K562 (cell line): ENCODE data around the gene GLUL. TPM values are rescaled to one million over a fixed set of nuclear protein-coding genes. Genes with fewer than 3 reads are reported as not detected.

Source experiments
- BRD9 ChIP-seq: fragments of 450-650 bp; IDR thresholded peaks from 2 replicates; pipeline ENCODE4 v1.6.1; 2018; ENCODE audit warnings: low read depth; ENCODE audit not compliant: partially characterized antibody
- EP400 ChIP-seq: fragments of 450-650 bp; IDR thresholded peaks from 2 replicates; pipeline ENCODE4 v1.6.1; 2017; ENCODE audit warnings: antibody characterized with exemption, mild to moderate bottlenecking, moderate library complexity
- ETV5 ChIP-seq: sonication (generic); formaldehyde crosslinking; IDR thresholded peaks from 2 replicates; pipeline ENCODE4 v1.4.0; 2020; ENCODE audit warnings: low read depth, mild to moderate bottlenecking, missing genetic modification reagents
- FOXJ2 ChIP-seq: fragments of 200-800 bp; sonication (Bioruptor generic); IDR thresholded peaks from 2 replicates; pipeline ENCODE4 v1.6.1; 2016; ENCODE audit warnings: missing genetic modification characterization, missing compliant biosample characterization
- KDM4B ChIP-seq, 2 experiments: fragments of 450-650 bp in 1 of 2; sonication (generic) in 1 of 2; IDR thresholded peaks; 2 replicates each; pipeline ENCODE4 v1.6.1; 2016 to 2017; ENCODE audit warnings: borderline replicate concordance in 2 of 2, antibody characterized with exemption in 1 of 2, low read depth in 1 of 2, mild to moderate bottlenecking in 1 of 2
- MYNN ChIP-seq, 2 experiments: sonication (generic); formaldehyde crosslinking in 1 of 2; IDR thresholded peaks; 2 replicates each; pipeline versions ENCODE4 v1.5.0 to v1.6.1; 2016 to 2020; ENCODE audit warnings: antibody characterized with exemption in 1 of 2, missing genetic modification reagents in 1 of 2
- NR2C2 ChIP-seq, 2 experiments: fragments of 200-800 bp in 1 of 2; sonication (Bioruptor generic) in 1 of 2; sonication (generic) in 1 of 2; formaldehyde crosslinking in 1 of 2; IDR thresholded peaks; 2 replicates each; pipeline versions ENCODE4 v1.6.1 to v1.8.0; 2016 to 2022; ENCODE audit warnings: mild to moderate bottlenecking in 1 of 2, missing compliant biosample characterization in 1 of 2, missing genetic modification characterization in 1 of 2, missing genetic modification reagents in 1 of 2
- PHF21A ChIP-seq: fragments of 450-650 bp; IDR thresholded peaks from 2 replicates; pipeline ENCODE4 v1.6.1; 2017; ENCODE audit warnings: low read depth, borderline replicate concordance
- POU5F1 ChIP-seq: fragments of 150-350 bp; IDR thresholded peaks from 2 replicates; pipeline ENCODE4 v1.6.1; 2014; ENCODE audit warnings: borderline replicate concordance, low read length, low read depth, mild to moderate bottlenecking; ENCODE audit not compliant: partially characterized antibody
- SP1 ChIP-seq: sonication (generic); formaldehyde crosslinking; IDR thresholded peaks from 2 replicates; pipeline ENCODE4 v1.8.1; 2022; ENCODE audit warnings: mild to moderate bottlenecking, missing genetic modification reagents
- ZFX ChIP-seq: sonication (generic); formaldehyde crosslinking; IDR thresholded peaks from 2 replicates; pipeline ENCODE4 v1.8.0; 2022; ENCODE audit warnings: mild to moderate bottlenecking, missing genetic modification reagents, moderate library complexity
- ZNF217 ChIP-seq: sonication (generic); formaldehyde crosslinking; IDR thresholded peaks from 2 replicates; pipeline ENCODE4 v1.8.0; 2022; ENCODE audit warnings: mild to moderate bottlenecking, missing genetic modification reagents
- ZNF398 ChIP-seq: fragments of 250-450 bp; sonication (Bioruptor Pico); IDR thresholded peaks from 2 replicates; pipeline ENCODE4 v1.8.0; 2021; ENCODE audit warnings: moderate library complexity, mild to moderate bottlenecking, inconsistent platforms
- ZNF561 ChIP-seq: fragments of 450-650 bp; formaldehyde crosslinking; conservative IDR thresholded peaks from 2 replicates; pipeline ENCODE4 v1.4.0; 2020; ENCODE audit warnings: mild to moderate bottlenecking, moderate library complexity
- polyA plus RNA-seq, 8 experiments: library from polyadenylated mRNA; depleted of rRNA in 4 of 8; stranded (reverse) in 5 of 8; unstranded in 3 of 8; fragments of >200 nt; fragmentation: Nextera tagmentation in 2 of 8; fragmentation: Illumina TruSeq in 1 of 8; extraction: Ambion mirVana in 2 of 8; extraction: Trizol in 1 of 8; gene quantifications; 2 replicates each; pipeline versions ENCODE4 v1.2.1 to v1.2.3, GENCODE V29; 2011 to 2014; ENCODE audit warnings: inconsistent platforms in 1 of 8, missing spikeins in 1 of 8
- total RNA-seq, 7 experiments: library from RNA; depleted of rRNA in 6 of 7; stranded (reverse); fragments of >200 nt in 6 of 7; fragmentation: Illumina TruSeq in 2 of 7; extraction: Trizol in 2 of 7; gene quantifications; 2 replicates each; pipeline versions ENCODE4 v1.2.1 to v1.2.3, GENCODE V29; 2011 to 2021; ENCODE audit warnings: low replicate concordance in 1 of 7
- TF ChIP-seq, protein P1 (sequence below): fragments of 450-650 bp; IDR thresholded peaks from 2 replicates; pipeline ENCODE4 v1.6.1; 2016; ENCODE audit warnings: low read depth

Gene GLUL
- total and polyA plus RNA-seq, 9 of the 15 experiments (the other 6 are each of a cell fraction or from before 2014, with no cell fraction given), result 1,088 to 4,222 (median 1,338) TPM

GRCh38 chr1:182337736-182338571, 53.6 kb downstream of the GLUL start (continued):
- TF ChIP-seq PHF21A (no peak), FOXJ2 (no peak), ETV5 (CRISPR knock-in tag) (peak; percentile 98), ZNF398 (CRISPR knock-in tag) (no peak), SP1 (CRISPR knock-in tag) (peak; percentile 40; the same call in 1 of the 2 replicates), BRD9 (peak; percentile 90), ZNF217 (CRISPR knock-in tag) (no peak), ZNF561 (0 out of 2 replicates have a peak, but pooled peaks have one; percentile 63), KDM4B (IDR thresholded peaks at IDR 0.05; ENCODE audit: borderline replicate concordance in 2 of 2, low read depth in 1 of 2) (peak in 1 of 2 experiments; percentile 81; a peak in 1 of 4 replicates), EP400 (peak; percentile 69; the same call in 1 of the 2 replicates), ZFX (no peak), NR2C2 (CRISPR knock-in tag; IDR thresholded peaks at IDR 0.05) (no peak), NR2C2 (tag; IDR thresholded peaks at IDR 0.05) (peak; percentile 81), MYNN (IDR thresholded peaks at IDR 0.05) (peak; percentile 65), MYNN (CRISPR knock-in tag; IDR thresholded peaks at IDR 0.05) (no peak), POU5F1 (no peak)
- TF ChIP-seq, protein P1, sequence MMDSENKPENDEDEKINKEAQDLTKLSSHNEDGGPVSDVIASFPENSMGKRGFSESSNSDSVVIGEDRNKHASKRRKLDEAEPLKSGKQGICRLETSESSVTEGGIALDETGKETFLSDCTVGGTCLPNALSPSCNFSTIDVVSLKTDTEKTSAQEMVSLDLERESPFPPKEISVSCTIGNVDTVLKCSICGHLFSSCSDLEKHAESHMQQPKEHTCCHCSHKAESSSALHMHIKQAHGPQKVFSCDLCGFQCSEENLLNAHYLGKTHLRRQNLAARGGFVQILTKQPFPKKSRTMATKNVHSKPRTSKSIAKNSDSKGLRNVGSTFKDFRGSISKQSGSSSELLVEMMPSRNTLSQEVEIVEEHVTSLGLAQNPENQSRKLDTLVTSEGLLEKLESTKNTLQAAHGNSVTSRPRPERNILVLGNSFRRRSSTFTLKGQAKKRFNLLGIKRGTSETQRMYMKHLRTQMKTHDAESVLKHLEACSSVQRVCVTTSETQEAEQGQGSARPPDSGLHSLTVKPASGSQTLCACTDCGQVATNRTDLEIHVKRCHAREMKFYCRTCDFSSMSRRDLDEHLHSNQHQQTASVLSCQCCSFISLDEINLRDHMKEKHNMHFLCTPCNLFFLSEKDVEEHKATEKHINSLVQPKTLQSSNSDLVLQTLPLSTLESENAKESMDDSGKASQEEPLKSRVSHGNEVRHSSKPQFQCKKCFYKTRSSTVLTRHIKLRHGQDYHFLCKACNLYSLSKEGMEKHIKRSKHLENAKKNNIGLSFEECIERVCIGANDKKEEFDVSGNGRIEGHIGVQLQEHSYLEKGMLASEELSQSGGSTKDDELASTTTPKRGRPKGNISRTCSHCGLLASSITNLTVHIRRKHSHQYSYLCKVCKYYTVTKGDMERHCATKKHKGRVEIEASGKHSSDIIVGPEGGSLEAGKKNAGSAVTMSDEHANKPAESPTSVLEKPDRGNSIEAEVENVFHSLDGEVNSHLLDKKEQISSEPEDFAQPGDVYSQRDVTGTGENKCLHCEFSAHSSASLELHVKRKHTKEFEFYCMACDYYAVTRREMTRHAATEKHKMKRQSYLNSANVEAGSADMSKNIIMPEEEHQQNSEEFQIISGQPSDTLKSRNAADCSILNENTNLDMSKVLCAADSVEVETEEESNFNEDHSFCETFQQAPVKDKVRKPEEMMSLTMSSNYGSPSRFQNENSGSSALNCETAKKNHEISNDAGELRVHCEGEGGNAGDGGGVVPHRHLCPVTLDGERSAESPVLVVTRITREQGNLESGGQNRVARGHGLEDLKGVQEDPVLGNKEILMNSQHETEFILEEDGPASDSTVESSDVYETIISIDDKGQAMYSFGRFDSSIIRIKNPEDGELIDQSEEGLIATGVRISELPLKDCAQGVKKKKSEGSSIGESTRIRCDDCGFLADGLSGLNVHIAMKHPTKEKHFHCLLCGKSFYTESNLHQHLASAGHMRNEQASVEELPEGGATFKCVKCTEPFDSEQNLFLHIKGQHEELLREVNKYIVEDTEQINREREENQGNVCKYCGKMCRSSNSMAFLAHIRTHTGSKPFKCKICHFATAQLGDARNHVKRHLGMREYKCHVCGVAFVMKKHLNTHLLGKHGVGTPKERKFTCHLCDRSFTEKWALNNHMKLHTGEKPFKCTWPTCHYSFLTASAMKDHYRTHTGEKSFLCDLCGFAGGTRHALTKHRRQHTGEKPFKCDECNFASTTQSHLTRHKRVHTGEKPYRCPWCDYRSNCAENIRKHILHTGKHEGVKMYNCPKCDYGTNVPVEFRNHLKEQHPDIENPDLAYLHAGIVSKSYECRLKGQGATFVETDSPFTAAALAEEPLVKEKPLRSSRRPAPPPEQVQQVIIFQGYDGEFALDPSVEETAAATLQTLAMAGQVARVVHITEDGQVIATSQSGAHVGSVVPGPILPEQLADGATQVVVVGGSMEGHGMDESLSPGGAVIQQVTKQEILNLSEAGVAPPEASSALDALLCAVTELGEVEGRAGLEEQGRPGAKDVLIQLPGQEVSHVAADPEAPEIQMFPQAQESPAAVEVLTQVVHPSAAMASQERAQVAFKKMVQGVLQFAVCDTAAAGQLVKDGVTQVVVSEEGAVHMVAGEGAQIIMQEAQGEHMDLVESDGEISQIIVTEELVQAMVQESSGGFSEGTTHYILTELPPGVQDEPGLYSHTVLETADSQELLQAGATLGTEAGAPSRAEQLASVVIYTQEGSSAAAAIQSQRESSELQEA, result no peak
